GM12891 (cell line): ENCODE results near the gene DIS3L2.

ENCODE experiments used
- PAX5 ChIP-seq: IDR thresholded peaks from 2 replicates; pipeline ENCODE4 v1.6.1; 2011; ENCODE audit warnings: low read length, moderate library complexity, mild to moderate bottlenecking; ENCODE audit not compliant: insufficient read depth, severe bottlenecking
- POLR2A ChIP-seq: IDR thresholded peaks from 2 replicates; pipeline ENCODE4 v1.6.1; 2011; ENCODE audit warnings: low read depth, low read length, control low read depth
- POLR2AphosphoS5 ChIP-seq: IDR thresholded peaks from 2 replicates; pipeline ENCODE4 v1.6.1; 2011; ENCODE audit warnings: low read depth, low read length, control low read depth
- POU2F2 ChIP-seq: IDR thresholded peaks from 2 replicates; pipeline ENCODE4 v1.6.1; 2011; ENCODE audit warnings: low read depth, mild to moderate bottlenecking, control low read depth, low read length, moderate library complexity
- SPI1 ChIP-seq: IDR thresholded peaks from 2 replicates; pipeline ENCODE4 v1.6.1; 2011; ENCODE audit warnings: low read depth, low read length, control low read depth
- TAF1 ChIP-seq: IDR thresholded peaks from 2 replicates; pipeline ENCODE4 v1.6.1; 2011; ENCODE audit warnings: low read depth, low read length, control low read depth

DNA sequence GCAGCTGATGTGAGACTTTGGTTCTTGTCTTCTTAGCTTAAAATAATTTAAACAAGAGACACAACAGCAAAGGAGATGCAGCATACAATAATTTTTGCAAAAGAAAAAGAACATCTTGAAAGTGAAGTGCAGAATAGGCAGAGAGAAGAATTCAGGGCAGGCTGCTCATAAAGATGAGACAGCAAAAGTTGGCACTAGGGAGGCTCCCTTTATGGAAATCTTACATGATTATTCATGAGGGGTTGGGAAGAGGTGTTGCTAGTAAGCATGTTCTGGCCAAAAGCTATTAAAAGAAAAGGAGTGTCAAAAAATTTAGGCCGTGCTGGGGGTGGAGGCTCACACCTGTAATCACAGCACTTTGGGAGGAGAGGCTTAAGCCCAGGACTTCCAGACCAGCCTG lies 412.8 kb downstream of the DIS3L2 start:
- TF ChIP-seq POLR2A (no peak), POLR2AphosphoS5 (no peak), TAF1 (no peak), SPI1 (no peak), PAX5 (no peak), POU2F2 (no peak)
